GM12865 (cell line): ENCODE results near the gene PEAK3.

Experiments
- DNase-seq: peaks from one replicate; pipeline ENCODE4 v3.0.0; 2010; ENCODE audit warnings: low read depth
- H3K4me3 ChIP-seq: 2 replicates; pipeline ENCODE4 v1.5.1; 2011; ENCODE audit warnings: mild to moderate bottlenecking, low read depth, low read length, control low read depth
- TF ChIP-seq, protein P1 (sequence below): IDR thresholded peaks from 2 replicates; pipeline ENCODE4 v1.5.1; 2011; ENCODE audit warnings: low read length, control low read depth, low read depth, inconsistent platforms; ENCODE audit not compliant: insufficient read depth; ENCODE audit errors: missing control alignments

Gene PEAK3

GRCh38 chr19:2251106-2252054 is 30.6 kb downstream of the PEAK3 start:
- H3K4me3 ChIP-seq: no peak overlapping the region
- DNase-seq: no peak
- TF ChIP-seq, protein P1, sequence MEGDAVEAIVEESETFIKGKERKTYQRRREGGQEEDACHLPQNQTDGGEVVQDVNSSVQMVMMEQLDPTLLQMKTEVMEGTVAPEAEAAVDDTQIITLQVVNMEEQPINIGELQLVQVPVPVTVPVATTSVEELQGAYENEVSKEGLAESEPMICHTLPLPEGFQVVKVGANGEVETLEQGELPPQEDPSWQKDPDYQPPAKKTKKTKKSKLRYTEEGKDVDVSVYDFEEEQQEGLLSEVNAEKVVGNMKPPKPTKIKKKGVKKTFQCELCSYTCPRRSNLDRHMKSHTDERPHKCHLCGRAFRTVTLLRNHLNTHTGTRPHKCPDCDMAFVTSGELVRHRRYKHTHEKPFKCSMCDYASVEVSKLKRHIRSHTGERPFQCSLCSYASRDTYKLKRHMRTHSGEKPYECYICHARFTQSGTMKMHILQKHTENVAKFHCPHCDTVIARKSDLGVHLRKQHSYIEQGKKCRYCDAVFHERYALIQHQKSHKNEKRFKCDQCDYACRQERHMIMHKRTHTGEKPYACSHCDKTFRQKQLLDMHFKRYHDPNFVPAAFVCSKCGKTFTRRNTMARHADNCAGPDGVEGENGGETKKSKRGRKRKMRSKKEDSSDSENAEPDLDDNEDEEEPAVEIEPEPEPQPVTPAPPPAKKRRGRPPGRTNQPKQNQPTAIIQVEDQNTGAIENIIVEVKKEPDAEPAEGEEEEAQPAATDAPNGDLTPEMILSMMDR: no peak

- TF ChIP-seq, protein P1: no peak
- DNase-seq: no peak
- no peak overlapping the region for H3K4me3 ChIP-seq
Measured at GRCh38 chr19:2250766-2251105, 31.2 kb downstream of the PEAK3 start.

DNA sequence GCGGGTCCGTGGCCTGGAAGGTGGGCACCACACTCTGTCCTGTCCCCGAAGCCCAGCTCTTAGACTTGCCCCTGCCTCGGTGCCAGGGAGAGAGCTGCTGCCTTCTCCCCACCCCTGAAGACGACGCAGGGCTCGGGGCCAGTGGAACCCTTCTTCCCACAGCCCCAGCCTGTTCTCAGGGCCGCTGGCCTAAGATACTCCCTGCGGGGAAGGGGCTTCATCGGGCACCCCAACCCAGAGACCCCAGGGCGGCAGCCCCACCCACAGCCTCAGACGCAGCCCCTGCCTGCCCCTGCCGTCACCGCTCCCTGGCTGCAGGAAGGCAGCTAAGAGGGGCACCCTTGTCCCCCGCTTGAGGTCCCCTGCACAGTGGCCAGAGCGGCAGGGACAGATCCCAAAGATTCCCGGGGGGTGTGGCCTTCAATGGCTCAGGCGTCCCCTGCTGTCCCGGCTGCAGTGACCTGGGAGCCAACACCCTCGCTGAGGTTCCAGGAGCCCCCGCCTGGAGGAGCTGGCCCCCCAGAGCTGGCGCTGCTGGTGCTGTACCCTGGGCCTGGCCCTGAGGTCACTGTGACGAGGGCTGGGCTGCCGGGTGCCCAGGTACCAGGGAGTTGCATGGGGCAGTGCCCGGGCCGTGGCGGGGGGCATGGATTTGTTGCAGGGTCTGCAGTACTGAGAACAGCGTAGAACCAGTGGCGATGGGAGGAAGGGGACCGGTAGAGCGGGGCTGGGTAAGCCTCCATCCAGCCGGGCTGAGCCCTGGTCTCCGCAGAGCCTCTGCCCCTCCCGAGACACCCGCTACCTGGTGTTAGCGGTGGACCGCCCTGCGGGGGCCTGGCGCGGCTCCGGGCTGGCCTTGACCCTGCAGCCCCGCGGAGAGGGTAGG is 31.9 kb downstream of the PEAK3 start:
- DNase-seq: no peak
- TF ChIP-seq, protein P1: no peak
- no peak overlapping the region for H3K4me3 ChIP-seq

GRCh38 chr19:2249010-2249866 is 32.7 kb downstream of the PEAK3 start, which contains the start of gene AMH:
AMH (plus strand) TSS chr19:2249323; CDS start chr19:2249333, 10 bp downstream.
- TF ChIP-seq, protein P1: no peak
- no peak for DNase-seq
- no peak within 1 kb of the TSS for H3K4me3 ChIP-seq

DNA sequence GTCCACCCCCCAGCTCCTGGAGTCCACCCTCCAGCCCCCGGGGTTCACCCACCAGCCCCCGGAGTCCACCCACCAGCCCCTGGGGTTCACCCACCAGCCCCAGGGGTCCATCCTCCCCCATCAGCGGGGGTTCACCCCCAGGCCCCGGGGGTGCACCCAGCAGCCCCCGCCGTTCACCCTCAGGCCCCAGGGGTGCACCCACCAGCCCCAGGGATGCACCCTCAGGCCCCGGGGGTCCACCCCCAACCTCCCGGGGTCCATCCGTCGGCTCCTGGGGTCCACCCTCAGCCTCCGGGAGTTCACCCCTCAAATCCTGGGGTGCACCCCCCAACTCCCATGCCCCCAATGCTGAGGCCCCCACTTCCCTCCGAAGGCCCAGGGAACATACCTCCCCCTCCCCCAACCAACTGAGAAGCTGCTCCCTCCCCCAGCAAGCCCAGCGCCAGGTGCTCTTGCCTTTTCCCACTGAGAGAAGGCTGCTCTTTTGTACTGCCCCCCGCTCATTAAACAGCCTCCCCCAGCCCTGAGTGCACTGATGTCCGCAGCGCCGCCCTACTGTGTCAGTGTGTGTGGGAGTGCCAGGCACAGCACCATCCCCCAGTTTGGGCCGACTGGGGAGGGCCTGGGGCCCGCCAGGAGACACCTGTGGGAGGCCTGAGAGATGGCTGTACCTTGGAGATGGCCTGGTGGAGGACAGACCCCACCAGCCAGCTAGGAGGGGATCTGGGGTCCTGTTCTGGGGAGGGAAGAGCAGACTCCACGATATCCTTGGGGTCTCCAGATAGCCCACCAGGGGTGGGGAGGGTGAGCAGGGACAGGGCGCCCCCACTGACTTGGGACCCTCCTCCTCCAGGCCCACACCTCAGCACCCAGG is 33.6 kb downstream of the PEAK3 start:
- TF ChIP-seq, protein P1: no peak
- DNase-seq: no peak
- no peak overlapping the region for H3K4me3 ChIP-seq
